ENCODE measurements around the gene PRKAR1B. TPM values are rescaled to one million over a fixed set of nuclear protein-coding genes. Genes with fewer than 3 reads are reported as not detected.

The PRKAR1B gene
- total RNA-seq, 1 experiment from 2014 or later: 14.1 TPM

GRCh38 chr7:500521-501420, 226.3 kb downstream of the PRKAR1B start:
- intact Hi-C loops (cut with micrococcal nuclease): no loop called here
- ChIA-PET CTCF (no interaction called here), POLR2A (no interaction called here), RAD21 (ENCODE audit: low non-redundant PET in 1 of 2, low total read pairs in 2 of 2, uncharacterized antibody in 2 of 2, unreplicated experiment in 2 of 2) (no interaction called here)
- no peak for ATAC-seq
- no peaks in the 10 kb centered on the region for H3K9me2 ChIP-seq (ENCODE audit: insufficient read depth)
- DNase-seq (ENCODE audit: low read depth, low spot score): no peak
- no peaks in the 10 kb centered on the region for H3K9me3 ChIP-seq (ENCODE audit: control insufficient read depth in 1 of 2, insufficient read depth in 1 of 2, low read depth in 1 of 2, low read length in 2 of 2)
- H4K20me1 ChIP-seq (ENCODE audit: insufficient read depth): no peaks in the 10 kb centered on the region
- no peak overlapping the region for H2AFZ ChIP-seq (ENCODE audit: low read depth, low read length, poor library complexity, severe bottlenecking)
- no peaks in the 10 kb centered on the region for H3K79me2 ChIP-seq (ENCODE audit: insufficient read depth, low read length)
- TF ChIP-seq TCF7L2 (IDR thresholded peaks at IDR 0.05; ENCODE audit: borderline replicate concordance, extremely low read depth, insufficient read depth, insufficient read length): no peak
- no peak for TF ChIP-seq CBX3 (IDR thresholded peaks at IDR 0.05; ENCODE audit: low read depth)
- TF ChIP-seq CEBPB (IDR thresholded peaks at IDR 0.05; ENCODE audit: low read depth): no peak
- TF ChIP-seq MAX (IDR thresholded peaks at IDR 0.05): no peak
- no peak for TF ChIP-seq EGR1 (IDR thresholded peaks at IDR 0.05; ENCODE audit: low read depth)
- no peak for TF ChIP-seq JUND (IDR thresholded peaks at IDR 0.05)
- no peak for TF ChIP-seq ZBTB33 (IDR thresholded peaks at IDR 0.05; ENCODE audit: extremely low read depth, insufficient replicate concordance, low read length)
- no peak for TF ChIP-seq FOSL1 (IDR thresholded peaks at IDR 0.05; ENCODE audit: low read depth)
- TF ChIP-seq, protein P1, sequence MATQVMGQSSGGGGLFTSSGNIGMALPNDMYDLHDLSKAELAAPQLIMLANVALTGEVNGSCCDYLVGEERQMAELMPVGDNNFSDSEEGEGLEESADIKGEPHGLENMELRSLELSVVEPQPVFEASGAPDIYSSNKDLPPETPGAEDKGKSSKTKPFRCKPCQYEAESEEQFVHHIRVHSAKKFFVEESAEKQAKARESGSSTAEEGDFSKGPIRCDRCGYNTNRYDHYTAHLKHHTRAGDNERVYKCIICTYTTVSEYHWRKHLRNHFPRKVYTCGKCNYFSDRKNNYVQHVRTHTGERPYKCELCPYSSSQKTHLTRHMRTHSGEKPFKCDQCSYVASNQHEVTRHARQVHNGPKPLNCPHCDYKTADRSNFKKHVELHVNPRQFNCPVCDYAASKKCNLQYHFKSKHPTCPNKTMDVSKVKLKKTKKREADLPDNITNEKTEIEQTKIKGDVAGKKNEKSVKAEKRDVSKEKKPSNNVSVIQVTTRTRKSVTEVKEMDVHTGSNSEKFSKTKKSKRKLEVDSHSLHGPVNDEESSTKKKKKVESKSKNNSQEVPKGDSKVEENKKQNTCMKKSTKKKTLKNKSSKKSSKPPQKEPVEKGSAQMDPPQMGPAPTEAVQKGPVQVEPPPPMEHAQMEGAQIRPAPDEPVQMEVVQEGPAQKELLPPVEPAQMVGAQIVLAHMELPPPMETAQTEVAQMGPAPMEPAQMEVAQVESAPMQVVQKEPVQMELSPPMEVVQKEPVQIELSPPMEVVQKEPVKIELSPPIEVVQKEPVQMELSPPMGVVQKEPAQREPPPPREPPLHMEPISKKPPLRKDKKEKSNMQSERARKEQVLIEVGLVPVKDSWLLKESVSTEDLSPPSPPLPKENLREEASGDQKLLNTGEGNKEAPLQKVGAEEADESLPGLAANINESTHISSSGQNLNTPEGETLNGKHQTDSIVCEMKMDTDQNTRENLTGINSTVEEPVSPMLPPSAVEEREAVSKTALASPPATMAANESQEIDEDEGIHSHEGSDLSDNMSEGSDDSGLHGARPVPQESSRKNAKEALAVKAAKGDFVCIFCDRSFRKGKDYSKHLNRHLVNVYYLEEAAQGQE (IDR thresholded peaks at IDR 0.05; ENCODE audit: low read depth): no peak
- no peak for TF ChIP-seq SRF (IDR thresholded peaks at IDR 0.05; ENCODE audit: low read depth)
- no peak for TF ChIP-seq RAD21 (IDR thresholded peaks at IDR 0.05; ENCODE audit: low read depth)
- TF ChIP-seq EZH2 (IDR thresholded peaks at IDR 0.05): no peak
- TF ChIP-seq, protein P2, sequence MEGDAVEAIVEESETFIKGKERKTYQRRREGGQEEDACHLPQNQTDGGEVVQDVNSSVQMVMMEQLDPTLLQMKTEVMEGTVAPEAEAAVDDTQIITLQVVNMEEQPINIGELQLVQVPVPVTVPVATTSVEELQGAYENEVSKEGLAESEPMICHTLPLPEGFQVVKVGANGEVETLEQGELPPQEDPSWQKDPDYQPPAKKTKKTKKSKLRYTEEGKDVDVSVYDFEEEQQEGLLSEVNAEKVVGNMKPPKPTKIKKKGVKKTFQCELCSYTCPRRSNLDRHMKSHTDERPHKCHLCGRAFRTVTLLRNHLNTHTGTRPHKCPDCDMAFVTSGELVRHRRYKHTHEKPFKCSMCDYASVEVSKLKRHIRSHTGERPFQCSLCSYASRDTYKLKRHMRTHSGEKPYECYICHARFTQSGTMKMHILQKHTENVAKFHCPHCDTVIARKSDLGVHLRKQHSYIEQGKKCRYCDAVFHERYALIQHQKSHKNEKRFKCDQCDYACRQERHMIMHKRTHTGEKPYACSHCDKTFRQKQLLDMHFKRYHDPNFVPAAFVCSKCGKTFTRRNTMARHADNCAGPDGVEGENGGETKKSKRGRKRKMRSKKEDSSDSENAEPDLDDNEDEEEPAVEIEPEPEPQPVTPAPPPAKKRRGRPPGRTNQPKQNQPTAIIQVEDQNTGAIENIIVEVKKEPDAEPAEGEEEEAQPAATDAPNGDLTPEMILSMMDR (IDR thresholded peaks at IDR 0.05 in 2 of 3, conservative IDR thresholded peaks at IDR 0.05 in 1 of 3; ENCODE audit: borderline replicate concordance in 1 of 3, insufficient read depth in 1 of 3, low read depth in 2 of 3, low read length in 2 of 3): no peak
- TF ChIP-seq ATF3 (IDR thresholded peaks at IDR 0.05): no peak
- TF ChIP-seq SIN3A (IDR thresholded peaks at IDR 0.05; ENCODE audit: low read depth): no peak
- no peak for TF ChIP-seq EZH2phosphoT487 (IDR thresholded peaks at IDR 0.05; ENCODE audit: borderline replicate concordance)
- no peak for TF ChIP-seq ZNF274 (IDR thresholded peaks at IDR 0.05; ENCODE audit: low read depth, low read length)
- TF ChIP-seq POLR2AphosphoS5 (IDR thresholded peaks at IDR 0.05; ENCODE audit: low read depth, low read length): no peak
- no peak for TF ChIP-seq ZFX (IDR thresholded peaks at IDR 0.05)
- no peak for TF ChIP-seq POLR2A (IDR thresholded peaks at IDR 0.05; ENCODE audit: borderline replicate concordance, extremely low read depth, insufficient read depth, insufficient read length)
- H3K36me3 ChIP-seq (ENCODE audit: control insufficient read depth in 1 of 2, insufficient read depth in 2 of 2, low read length in 2 of 2): peaks cover 5 to 16% of the 10 kb centered on the region in 2 experiments; a peak in 2 of 4 replicates
- no peak overlapping the region for H3K9ac ChIP-seq (ENCODE audit: low read length)
- H3K4me1 ChIP-seq (ENCODE audit: control insufficient read depth in 1 of 2, insufficient read depth in 2 of 2, low read length in 2 of 2): peaks cover 0 to 4% of the 10 kb centered on the region in 2 experiments; a peak in 2 of 4 replicates
- no TSS peak for BruUV-seq (replicated peaks)
- H3K4me3 ChIP-seq (replicated peaks in 1 of 2; ENCODE audit: low read depth in 1 of 2, low read length in 2 of 2): no peak overlapping the region
- H3K4me2 ChIP-seq (ENCODE audit: low read length): no peak overlapping the region
- H3K27me3 ChIP-seq (ENCODE audit: insufficient read depth, low read length): no peaks in the 10 kb centered on the region
- no peak overlapping the region for H3K27ac ChIP-seq (ENCODE audit: low read depth, low read length)

Measured in HCT116 (cell line).